GM19239 (cell line): ENCODE measurements around the gene PSG6.
"Not testable (repeated sequence)": the region's sequence is repeated elsewhere in the genome, so short reads cannot be mapped to it uniquely, and the experiment has no call there.

Source experiments
- DNase-seq: peaks from one replicate; pipeline ENCODE4 v3.0.0; 2011; ENCODE audit warnings: low spot score; ENCODE audit not compliant: insufficient read length
- FAIRE-seq: peaks from 2 replicates; lab custom pipeline; 2011; peaks lifted over from hg19 to GRCh38; lab: Jason Lieb, UNC

The PSG6 gene

DNA sequence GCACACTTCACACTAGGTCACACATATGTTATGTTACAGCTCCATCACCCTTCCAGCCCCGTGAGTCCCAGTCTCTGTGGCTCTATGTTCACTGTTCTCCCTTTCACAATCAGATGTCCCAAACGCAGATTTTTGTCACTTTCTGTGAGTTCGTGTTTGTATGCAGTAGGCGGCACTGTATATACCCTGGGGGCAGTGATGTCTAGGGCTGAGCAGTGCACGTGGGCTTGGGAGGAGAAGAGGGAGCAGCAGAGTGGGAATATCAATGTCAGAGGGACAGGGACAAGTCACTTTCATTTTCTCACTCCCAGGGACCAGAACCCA lies 60.2 kb downstream of the PSG6 start:
- FAIRE-seq, result no peak
- DNase-seq, result no peak

GRCh38 chr19:42856866-42857543 lies 60.7 kb downstream of the PSG6 start:
- not testable (repeated sequence) for FAIRE-seq, DNase-seq

DNA sequence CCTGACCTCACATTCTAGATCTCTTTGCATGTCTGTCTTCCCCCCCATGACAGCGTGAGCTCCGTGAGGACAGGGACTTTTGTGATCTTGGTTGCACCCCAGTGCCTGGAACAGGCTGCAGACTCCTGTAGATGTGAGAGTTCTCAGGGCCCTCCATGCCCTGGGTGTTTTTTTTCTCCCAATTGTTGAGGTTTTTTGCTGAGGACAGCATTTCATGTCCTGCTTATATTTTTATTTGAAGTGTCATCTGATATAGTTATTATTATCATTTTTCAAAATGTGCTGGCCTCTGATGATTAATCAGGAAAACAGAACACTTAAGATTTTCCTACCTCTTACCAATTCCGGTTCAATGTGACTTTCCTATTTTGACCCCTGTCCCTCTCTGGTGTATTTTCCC lies 62.9 kb downstream of the PSG6 start:
- not testable (repeated sequence) for FAIRE-seq, DNase-seq

DNA sequence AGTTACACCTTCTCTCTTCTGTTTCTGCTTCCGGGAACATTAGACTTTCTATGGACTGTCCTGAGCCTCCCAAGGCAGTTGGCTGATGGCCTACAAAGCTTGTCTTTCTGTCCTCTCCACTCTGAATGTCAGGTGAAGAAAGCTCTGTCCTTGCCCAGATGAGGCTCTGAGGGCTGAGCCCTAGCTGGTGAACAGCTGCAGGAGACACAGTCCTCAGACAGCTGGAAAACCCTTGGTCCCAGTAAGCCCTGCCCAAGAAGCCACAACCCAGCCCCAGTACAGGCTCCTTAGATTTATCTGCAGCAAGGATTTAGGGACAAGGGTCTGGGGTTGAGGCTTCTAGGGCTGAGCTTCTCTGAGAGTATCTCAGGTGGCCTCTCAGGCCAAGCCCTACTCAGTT lies 64.5 kb downstream of the PSG6 start:
- not testable (repeated sequence) for FAIRE-seq, DNase-seq

- DNase-seq, FAIRE-seq: not testable (repeated sequence)
Measured at GRCh38 chr19:42852821-42853220, 64.9 kb downstream of the PSG6 start.
